ENCODE data around the gene DOK6.
"Not testable (repeated sequence)": the region's sequence is repeated elsewhere in the genome, so short reads cannot be mapped to it uniquely, and the experiment has no call there.

DOK6 gene

DNA sequence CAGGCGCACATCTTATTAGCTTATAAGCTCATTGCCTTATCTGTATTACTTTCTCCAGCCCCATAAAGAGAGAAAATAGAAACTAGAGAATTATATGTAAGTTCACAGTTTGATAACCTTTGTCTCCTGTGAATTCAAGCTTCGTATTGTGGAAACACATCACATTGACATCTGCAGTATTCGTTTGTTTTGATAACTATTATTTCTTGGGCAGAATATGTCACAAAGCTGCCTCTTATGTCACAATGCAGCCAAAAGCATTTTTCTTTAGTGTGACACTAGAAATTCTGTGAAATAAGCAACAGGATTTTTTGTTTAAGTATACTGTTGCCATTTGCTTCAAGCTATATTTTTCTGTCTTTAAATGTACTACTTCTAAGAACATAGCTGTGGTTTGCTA lies 221.5 kb downstream of the DOK6 start:
- DNase-seq: no peak

DNA sequence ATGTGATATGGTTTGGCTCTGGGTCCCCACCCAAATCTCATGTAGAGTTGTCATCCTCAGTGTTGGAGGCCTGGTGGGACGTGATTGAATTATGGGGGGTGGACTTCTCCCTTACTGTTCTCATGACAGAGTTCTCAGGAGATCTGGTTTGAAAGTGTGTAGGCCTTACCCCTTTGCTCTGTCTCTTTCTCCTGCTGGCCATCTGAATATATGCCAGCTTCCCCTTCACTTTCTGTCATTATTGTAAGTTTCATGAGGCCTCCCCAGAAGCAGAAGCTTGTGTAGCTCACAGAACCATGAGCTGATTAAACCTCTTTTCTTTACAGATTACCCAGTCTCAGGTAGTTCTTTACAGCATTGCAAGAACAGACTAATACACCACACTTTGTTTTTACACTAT lies 222.3 kb downstream of the DOK6 start:
- DNase-seq: no peak

DNA sequence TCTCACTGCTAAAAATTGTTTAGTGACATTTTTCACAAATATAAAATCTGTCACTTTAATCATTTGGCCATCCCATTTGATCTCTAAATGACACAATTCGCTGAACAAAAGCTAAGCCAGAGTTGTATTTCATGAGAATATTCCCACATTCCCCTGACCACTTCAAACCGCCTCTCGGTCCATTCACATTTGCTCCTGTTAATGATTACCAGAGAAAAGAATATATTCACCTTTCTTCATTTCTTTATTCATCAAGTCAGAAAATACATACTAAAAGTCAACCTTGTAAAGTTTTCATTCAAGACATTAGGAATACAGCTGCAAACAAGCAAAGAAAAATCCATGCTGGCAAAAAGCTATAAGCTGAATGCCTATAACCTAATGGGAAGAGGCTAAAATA lies 225.5 kb downstream of the DOK6 start:
- no peak for DNase-seq

DNA sequence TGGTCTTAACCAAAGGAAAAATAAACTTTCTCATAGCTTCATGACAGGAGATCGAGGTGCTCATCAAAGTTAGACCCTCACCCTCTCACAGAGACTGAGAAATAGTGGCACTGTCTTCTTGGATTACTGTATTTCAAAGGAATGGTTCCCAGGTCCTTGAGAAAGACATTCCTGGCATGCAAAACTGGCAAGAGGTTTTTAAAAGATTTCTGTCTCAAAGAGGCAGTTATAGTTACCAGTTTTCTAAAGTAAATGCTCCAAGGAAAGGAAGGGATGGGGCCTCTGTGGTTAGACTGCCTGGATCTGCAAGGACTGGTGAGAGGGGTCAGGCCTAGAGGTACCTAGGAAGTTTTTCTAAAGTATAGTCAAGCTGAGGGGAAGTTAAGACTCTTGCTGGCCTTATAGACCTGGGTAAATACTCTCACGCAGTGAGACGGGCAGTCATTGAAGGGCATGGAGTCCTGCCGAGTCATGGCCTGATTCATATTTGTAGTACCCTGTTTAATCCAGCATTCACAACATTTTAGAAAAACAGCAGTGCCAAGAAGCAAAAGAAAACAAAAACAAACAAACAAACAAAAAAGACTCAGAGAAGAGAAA lies 226.1 kb downstream of the DOK6 start:
- no peak for DNase-seq

DNA sequence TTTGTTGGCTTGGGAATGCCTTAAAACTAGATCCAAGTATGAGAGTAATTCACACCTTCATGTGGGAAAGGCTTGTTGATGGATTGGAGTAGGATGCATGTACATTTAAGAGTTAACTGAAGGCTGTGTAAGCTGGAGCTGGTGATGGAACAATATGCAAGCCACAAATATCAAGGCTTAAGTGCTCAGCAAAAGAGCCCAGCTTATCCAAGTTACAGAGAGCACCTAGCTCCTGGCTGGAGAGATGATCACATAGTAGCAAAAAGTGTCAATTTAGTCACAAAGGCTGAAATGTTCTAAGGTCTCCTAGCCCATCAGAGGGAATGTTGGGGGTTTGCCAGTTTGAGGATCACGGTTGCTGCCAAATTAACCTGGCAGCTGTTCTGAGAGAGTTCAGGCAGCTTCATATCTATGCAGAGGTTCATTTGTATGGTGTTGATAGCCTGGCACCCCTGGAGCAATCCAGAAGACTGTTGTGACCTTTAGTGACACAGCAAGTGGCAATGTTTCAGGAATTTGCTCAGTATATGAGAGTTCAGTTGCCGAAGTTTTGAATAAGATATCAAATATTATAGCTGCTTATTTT lies 228.2 kb downstream of the DOK6 start:
- no peak for DNase-seq

DNA sequence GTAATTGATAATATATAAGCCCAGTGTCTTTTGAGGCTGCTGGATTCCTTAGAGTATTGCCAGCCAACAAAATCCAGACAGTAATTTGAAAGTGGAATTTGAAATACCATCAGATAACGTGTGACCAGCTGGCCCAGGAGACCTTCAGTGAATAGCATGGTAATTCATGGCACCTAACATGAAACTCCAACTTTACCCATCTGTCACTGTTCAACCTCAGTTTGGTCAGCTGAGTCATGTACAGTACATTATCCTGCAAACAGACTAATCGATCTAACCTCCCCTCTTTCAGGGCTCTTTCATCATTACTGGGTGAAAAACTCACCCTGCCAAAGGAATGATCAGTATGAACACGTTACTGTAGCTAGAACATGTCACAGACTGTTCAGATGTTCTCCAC lies 230.6 kb downstream of the DOK6 start:
- DNase-seq: no peak

DNA sequence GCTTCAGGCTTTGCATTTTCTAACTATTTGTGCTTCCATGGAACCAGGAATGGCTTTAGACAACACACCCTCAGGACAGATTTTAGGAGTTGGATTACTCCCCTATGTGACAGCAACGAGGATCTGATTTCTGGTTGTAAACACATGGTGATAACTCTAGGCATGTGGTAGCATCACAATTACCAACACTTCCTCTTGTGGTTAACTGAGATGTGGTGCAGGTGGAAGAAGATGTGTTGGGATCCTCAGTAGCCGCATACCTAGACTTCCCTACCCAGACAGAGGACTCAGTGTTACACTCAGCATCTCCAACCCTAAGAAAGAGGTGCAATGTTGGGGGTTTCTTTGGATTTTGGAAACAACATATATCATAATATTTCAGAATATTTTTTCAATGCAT lies 234.8 kb downstream of the DOK6 start:
- DNase-seq: no peak

DNA sequence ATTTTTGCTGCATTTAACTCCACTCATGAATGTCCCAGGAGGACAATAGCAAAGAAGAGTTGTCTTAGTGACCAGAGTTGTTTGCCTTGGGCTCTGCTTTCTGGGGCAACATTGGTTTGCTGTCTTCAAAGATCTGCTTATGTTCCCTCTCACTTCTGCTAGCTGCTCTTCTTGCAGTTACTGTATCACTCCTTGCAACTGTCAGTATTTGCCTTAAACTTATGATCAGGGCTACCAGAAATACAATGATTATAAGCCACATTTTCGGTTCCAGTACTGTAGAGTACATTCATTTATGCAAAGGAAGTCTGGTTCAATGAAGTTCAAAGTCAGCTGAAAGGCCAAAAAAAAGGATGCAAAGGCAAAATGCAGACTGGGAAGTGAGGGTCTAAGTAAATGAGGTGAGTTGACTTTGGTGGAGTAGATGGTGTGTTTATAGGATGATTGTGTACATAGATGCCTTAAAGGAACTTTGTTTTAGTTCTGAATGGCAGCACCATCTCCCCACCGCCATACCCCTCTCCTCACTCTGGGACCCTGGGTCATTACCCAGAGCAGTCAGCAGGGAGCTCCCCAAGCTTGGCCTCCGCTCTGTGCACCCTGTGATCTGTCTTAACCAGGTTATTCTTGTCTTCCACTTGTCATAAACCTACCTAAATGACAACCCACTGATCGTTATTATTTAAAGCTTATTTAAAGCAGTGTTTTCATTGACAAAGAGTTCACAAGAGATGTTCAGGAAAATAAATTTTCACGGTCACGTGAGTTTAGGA lies 236.0 kb downstream of the DOK6 start:
- no peak for DNase-seq

DNA sequence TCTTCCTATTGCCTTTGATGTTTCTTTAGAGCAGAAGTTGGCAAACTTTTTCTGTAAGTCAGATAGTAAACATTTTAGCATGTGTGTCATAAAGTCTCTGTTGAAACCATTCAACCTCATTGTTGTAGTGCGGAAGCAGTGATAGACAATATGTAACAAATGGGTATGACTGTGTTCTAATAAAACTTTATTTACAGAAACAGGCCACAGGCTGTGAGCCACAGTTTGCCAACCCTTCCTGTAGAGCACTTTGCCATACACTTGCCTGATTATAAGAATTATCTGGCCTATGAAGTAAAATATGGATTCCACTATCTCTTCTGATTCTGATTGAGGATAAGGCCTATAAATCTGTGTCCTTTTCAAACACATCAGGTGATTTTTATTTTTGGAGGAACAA lies 237.4 kb downstream of the DOK6 start:
- no peak for DNase-seq

DNA sequence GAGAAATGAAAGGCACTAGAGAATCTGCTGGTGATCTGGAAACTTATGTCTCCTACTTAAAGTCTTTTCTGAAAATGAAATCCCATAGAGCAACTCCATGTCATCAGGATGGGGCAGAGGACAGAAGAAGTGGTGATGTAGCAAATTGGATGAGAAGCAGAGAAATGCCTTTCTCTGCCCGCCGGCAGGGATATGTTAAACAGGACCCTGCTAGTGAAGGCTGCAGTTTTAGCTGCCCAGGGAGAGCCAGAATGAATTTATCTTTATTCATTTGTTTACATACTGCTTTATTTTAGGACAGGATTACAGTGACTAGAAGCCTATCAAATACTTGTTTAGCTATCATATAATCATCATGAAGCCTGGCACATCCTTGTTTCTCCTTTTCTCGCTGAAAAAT lies 247.0 kb downstream of the DOK6 start:
- DNase-seq: no peak

DNA sequence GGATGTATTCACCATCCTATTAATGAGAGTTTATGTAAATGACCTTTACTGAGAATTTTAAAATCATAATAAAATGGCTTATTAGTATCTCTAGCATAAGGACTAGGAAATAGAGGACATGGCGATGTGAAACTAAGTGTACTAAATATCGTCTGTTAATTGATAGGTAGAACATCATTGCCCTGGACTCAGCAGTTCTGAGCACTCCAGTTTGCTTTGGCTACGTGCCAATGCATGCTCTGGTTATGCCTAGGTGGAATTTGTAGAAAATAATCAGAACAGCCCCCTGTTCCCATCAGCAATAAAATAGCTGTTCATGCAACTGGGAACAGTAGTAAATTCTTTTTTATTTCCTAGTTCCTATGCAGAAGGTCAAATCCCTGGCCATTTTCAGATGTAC lies 247.8 kb downstream of the DOK6 start:
- no peak for DNase-seq

DNA sequence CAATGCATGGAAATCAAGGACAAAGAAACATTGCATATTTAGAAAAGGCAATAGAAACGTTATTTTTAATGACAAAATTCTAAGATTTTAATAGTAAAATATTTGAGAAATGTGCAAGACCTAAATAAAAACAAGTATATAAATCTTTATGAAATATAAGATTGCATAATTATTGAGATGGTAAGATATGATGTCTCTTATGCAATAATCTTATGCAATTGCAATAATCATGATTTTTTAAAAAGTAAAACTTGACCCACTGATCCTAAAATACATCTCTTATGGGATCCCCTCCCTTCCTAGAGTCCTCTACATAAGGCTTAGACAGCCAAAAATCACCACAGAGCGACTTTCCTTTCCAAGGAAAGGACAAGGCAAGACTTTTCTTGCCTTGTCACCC lies 249.0 kb downstream of the DOK6 start:
- DNase-seq: no peak

DNA sequence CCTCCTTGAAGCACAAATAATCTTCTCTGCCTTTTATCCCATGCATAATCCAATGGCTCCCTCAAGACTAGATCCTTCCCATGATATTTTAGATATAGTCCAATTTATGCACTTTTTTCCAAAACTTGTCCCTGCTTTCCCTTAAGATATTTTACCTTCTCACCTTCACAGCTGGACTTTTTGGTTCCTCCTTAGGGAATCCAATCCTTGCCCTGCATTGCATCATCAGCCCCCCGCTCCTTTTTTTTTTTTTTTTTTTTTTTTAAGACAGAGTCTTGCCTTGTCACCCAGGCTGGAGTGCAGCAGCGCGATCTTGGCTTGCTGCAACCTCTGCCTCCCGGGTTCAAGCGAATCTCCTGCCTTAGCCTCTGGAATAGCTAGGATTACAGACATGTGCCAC lies 250.6 kb downstream of the DOK6 start:
- DNase-seq: no peak

DNA sequence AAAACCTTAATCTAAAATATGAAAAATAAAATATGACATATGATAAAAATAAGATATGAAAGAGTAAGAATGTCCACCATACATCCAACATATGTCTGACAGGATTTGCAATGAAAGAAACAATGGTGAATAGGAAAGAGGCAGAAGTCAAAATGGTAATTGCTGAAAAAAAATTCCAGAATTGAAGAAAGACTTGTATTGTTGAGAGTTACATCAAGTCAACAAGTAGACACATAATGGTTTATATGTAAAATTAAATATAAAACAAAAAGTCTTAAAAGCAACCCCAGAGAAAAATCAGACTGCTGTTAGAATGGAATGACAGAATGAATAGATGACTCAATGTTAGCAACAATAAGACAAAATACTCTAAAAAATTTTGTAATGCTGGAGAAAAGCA lies 255.1 kb downstream of the DOK6 start:
- DNase-seq: no peak

DNA sequence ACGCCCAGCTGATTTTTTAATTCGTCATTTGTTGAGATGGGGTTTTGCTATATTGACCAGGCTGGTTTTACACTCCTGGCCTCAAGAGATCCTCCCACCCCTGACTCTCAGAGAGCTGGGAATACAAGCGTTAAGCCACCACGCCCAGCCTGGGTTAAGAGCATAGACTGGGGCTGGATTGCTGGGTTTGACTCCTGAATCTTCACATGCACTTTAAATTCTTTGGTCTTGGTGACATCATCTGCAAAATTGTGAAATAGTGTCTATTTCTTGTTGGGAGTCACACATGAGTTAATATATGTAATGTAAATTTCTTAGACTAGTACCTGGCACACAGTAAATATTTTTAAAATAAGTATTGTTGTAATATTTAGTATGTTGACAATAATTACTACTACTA lies 257.4 kb downstream of the DOK6 start:
- DNase-seq: no peak

DNA sequence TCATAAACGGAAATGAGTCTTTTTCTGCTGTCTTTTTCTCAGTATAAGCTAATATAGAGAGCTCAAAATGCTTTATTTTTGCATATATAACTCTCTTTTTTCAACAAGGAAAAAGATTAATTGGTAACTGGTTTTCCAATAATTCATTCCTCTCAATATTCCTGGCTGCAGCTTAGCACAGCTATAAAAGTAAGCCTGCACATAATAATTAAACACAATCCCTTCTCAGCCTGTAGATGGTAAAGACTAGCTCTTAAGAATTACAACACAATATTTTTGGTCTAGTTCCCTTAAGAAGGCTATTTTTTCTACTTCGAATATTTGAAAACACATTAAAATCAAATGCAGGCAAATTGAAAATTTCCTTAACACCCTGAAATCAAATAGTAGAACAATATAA lies 258.0 kb downstream of the DOK6 start:
- no peak for DNase-seq

DNA sequence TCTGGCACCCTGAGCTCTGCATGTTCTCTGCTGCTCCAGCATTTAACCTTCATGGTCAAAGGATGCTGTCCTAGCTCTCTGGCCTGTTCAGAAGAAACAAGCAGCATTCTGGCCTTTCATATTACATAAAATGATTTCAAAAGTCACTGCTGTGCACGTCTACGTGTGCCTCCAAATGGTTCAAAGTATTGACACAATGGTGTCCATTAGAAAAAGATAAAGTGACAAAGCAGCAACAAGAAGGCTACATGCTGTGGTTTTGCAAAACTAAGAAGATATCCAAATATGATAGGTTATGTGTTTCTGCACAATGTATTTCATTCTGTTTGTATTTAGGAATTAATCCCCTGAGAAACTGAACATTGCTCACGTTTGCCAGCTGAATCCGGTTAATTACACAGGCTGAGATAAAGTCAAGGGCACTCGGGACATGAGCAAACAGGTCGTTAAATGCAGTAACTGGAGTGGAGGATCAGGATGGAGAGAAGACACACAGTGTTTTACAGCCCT lies 258.5 kb downstream of the DOK6 start:
- DNase-seq: no peak

DNA sequence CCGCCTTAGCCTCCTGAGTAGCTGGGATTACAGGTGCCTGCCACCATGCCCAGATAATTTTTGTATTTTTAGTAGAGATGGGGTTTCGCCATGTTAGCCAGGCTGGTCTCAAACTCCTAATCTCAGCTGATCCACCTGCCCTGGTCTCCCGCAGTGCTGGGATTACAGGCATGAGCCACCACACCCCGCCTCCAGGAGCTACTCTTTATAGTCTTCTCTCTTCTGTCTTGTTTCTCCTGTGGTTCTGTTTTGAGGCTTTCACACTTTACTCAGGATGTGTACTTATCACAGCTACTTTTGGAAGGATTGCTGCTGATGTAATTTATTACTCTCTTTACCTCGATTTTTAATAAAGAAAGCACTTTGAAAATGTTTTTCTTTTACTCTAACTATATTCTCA lies 261.4 kb downstream of the DOK6 start:
- DNase-seq: not testable (repeated sequence)

DNA sequence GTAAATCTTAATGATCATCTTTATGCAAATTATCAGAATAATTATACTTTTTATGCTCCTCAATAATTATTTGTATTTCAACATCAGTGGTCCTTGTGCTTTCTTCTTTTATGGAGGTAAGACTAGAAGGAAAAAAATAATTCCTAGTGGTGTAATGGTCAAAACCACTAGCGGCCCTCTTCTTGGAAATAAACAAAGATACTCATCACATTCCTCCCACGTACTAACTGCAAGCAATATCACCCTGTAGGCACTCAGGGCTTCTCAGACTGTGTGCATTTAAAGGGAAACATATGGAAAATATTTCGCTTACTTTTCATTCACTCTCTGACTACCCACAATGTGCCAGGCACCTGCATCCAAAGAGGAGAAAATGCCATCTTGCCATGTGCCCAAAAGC lies 263.7 kb downstream of the DOK6 start:
- DNase-seq: peak in 1 of 58 donors; percentile 4

DNA sequence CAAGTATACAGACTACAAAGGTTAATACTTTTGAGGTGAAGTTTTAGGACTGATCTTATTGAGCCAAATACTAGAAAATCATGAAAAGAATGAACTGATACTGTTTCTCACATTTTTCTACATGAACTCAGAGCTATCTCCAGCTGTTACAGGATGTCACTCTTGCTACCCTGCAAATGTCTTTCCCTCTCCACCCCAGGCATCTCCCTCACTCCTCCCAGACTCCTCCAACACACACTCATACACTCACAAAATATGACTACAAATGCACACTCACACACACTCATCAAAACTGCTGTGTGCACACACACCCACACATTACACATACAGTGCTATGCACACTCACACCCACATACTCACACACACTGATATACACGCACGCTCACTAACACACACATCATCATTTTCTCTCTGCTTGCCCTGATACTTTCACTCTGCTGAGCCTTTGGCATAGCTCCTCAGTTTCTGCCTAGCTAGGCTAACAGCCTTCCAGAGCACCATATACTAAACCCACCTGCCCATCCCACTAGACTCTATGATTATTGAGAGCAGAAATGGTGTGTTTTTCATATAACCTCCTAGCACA lies 273.7 kb downstream of the DOK6 start:
- DNase-seq: no peak

DNA sequence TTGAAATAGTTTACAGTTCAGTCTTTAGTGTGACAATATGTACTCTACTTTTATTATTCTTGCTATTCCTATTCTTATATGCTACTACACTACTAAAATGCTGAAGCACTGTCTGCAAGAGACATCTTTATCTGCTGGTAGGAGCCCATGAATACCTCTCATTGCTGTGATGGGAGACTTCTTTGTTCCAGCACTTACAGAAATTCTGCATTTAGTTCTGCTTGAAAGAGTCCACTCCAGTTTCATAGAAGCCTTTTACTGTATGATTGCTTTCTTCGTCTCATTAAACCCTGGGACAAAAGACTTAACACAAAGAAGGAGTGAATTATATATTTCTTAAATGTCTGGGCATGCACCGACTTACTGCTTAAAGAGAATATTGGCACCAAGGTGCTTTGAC lies 274.3 kb downstream of the DOK6 start:
- no peak for DNase-seq

DNA sequence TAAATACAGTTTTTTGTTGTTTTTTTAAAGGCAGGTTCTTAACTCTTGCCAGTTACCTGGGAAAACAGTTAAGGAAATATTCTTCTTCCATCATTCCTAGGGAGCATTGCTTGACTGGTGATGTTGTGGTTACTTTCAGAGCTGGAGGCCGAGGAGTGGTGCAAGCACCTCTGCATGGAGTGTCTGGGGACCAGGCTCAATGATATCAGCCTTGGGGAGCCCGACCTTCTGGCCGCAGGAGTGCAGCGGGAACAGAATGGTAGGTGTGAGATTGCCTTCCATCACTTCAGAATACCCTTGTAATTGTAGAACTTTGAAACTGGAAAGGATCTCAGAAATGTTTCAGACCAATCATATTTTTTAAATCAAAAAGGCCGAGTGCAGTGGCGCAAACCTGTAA lies 276.9 kb downstream of the DOK6 start:
- no peak for DNase-seq

DNA sequence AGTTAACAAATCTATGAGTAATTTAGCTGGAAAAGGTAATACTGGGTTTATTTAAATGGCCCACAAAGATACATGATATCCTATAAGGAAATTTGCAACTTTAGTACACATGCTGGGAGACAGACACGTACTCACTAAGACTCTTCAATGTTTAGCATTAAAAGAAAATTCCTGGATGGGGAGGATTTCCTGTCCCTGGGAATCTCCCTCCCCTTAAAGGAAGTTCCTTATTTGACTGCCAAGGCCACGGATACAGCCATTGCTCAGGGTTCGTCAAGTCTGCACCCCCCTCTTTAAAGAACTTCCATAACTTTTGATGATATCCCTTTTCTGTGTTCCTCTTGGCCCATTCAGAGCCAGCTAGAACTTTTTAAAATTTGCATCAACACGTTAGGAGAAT lies 279.4 kb downstream of the DOK6 start:
- DNase-seq: no peak
